ENCODE measurements around the gene SMAD4.
"Not testable (repeated sequence)": the region's sequence is repeated elsewhere in the genome, so short reads cannot be mapped to it uniquely, and the experiment has no call there.

SMAD4 gene

DNA sequence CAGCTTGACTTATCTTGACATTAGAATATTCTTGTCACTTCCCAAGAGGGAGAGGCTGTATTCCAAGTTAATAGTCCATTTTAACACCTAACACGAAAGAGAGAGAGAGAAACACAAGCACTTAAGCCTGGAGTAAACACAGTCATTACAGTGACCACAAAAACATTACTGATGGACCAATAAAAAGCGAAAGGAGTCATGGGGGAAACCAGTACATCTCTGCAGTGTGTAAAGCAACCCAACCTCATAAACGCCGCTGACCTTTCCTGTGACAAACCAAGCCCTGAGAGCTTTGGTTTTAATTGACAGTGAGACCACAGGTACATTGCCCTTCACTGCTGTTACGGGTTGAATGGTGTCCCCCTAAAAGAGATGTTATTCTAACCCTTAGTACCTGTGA, 78.3 kb downstream of the SMAD4 start:
- no peak for DNase-seq (ENCODE audit: extremely low spot score)
- ChIA-PET POLR2A (no interaction called here), CTCF (interaction anchor here (0.9 to 4.9 kb wide), 8 partner anchors 10 to 517 kb away, joined by 3 to 19 read pairs (median 5); no protein-coding TSS in a partner anchor)
- TF ChIP-seq, protein P1, sequence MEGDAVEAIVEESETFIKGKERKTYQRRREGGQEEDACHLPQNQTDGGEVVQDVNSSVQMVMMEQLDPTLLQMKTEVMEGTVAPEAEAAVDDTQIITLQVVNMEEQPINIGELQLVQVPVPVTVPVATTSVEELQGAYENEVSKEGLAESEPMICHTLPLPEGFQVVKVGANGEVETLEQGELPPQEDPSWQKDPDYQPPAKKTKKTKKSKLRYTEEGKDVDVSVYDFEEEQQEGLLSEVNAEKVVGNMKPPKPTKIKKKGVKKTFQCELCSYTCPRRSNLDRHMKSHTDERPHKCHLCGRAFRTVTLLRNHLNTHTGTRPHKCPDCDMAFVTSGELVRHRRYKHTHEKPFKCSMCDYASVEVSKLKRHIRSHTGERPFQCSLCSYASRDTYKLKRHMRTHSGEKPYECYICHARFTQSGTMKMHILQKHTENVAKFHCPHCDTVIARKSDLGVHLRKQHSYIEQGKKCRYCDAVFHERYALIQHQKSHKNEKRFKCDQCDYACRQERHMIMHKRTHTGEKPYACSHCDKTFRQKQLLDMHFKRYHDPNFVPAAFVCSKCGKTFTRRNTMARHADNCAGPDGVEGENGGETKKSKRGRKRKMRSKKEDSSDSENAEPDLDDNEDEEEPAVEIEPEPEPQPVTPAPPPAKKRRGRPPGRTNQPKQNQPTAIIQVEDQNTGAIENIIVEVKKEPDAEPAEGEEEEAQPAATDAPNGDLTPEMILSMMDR (IDR thresholded peaks at IDR 0.05; ENCODE audit: control extremely low read depth, extremely low read depth, low read depth, missing control alignments) = no peak

DNA sequence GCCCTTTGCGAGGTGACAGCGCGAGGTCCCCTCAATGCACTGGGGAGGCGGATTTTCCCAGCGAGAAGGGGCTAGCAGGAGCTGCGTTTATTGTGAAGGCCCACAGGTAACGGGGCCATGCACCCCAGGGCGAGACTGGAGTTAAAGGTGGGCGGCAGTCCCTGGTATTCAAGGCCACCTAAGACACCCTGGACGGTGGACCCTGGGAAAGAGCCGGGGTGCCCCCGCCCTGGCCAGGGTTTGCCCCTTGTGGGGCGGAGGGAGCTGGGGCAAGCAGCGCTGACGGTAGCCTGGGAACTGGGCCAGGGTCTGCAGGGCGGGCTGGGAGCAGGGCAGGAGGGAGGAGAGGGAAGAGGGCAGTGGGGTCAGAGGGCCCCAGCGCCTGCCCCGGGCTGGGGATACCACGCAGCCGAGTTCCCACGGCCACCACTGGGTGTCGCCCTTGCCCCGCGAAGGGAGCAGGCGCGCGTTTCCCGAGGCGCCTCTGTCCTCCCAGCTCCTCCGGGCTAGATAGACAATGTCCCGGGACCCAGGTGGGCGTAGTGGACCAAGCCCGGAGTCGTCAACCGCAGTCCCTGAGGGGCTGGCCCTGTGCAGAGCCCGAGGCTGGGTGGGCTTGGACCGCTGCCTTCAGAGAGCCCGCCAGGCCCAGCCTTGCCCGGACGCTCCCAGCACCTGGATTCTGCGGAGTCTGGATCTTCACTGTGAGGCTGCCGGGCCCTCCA, 80.2 kb downstream of the SMAD4 start:
- CTCF ChIA-PET = interaction anchor here (0.9 to 4.9 kb wide), 29 partner anchors 9 to 1201 kb away, joined by 3 to 19 read pairs (median 5); partner anchors contain the start of gene MEX3C

DNA sequence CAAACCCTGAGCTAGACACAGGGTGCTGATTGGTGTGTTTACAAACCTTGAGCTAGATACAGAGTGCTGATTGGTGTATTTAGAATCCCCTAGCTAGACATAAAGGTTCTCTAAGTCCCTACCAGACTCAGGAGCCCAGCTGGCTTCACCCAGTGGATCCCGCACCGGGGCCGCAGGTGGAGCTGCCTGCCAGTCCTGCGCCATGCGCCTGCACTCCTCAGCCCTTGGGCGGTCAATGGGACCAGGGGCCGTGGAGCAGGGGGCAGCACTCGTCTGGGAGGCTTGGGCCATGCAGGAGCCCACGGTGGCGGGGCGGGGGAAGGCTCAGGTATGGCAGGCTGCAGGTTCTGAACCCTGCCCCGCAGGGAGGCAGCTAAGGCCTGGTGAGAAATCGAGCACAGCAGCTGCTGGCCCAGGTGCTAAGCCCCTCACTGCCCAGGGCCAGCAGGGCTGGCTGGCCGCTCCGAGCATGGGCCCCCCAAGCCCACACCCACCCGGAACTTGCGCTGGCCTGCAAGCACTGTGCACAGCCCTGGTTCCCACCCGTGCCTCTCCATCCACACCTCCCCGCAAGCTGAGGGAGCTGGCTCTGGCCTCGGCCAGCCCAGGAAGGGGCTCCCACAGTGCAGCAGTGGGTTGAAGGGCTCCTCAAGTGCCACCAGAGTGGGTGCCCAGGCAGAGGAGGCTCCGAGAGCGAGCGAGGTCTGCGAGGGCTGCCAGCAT, 81.8 kb downstream of the SMAD4 start:
- POLR2A ChIA-PET; DNase-seq (ENCODE audit: extremely low spot score): not testable (repeated sequence)
- CTCF ChIA-PET = interaction anchor here (0.9 to 4.9 kb wide), 14 partner anchors 9 to 1178 kb away, joined by 3 to 19 read pairs (median 6); no protein-coding TSS in a partner anchor

More for the DNA sequence above, 80.2 kb downstream of the SMAD4 start:
- POLR2A ChIA-PET = interaction anchor here (1.0 kb wide), 1 partner anchor 77 kb away, joined by 3 read pairs; no protein-coding TSS in a partner anchor
- TF ChIP-seq, protein P1 (IDR thresholded peaks at IDR 0.05; ENCODE audit: control extremely low read depth, extremely low read depth, low read depth, missing control alignments) = peak; percentile 94
- DNase-seq (ENCODE audit: extremely low spot score) = peak; percentile 89

DNA sequence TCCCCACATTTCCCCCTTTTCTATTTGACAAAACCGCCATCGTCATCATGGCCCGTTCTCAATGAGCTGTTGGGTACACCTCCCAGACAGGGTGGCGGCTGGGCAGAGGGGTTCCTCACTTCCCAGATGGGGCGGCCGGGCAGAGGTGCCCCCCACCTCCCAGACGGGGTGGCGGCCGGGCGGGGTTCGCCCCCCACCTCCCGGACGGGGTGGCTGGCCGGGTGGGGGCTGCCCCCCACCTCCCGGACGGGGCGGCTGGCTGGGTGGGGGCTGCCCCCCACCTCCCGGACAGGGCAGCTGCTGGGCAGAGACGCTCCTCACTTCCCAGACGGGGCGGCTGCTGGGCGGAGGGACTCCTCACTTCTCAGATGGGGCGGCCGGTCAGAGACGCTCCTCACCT, 87.0 kb downstream of the SMAD4 start:
- DNase-seq (ENCODE audit: extremely low spot score); POLR2A ChIA-PET; CTCF ChIA-PET: not testable (repeated sequence)

DNA sequence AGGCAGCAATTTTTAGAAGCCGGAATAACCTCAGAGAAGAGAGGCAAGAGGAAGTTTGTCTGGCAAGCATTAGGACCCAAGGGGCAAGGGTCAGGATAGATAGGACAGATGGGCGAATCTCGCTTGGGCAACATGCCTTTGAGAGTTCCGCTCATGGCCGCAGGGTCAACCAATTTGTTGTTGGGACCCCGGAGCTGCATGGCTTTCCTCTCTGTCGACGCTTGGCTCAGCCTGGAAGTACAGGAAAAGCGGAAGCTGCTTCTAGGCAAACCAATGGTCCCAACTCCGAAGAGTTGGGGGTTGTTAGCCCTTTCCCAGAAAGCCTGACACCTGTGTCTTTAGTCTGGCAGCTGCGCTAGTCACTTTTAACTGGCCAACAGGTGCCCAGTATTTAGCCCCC, 89.5 kb downstream of the SMAD4 start:
- DNase-seq (ENCODE audit: extremely low spot score); POLR2A ChIA-PET: not testable (repeated sequence)
- CTCF ChIA-PET = interaction anchor here (1.6 to 2.3 kb wide), 2 partner anchors 9 to 65 kb away, joined by 4 to 9 read pairs; no protein-coding TSS in a partner anchor

DNA sequence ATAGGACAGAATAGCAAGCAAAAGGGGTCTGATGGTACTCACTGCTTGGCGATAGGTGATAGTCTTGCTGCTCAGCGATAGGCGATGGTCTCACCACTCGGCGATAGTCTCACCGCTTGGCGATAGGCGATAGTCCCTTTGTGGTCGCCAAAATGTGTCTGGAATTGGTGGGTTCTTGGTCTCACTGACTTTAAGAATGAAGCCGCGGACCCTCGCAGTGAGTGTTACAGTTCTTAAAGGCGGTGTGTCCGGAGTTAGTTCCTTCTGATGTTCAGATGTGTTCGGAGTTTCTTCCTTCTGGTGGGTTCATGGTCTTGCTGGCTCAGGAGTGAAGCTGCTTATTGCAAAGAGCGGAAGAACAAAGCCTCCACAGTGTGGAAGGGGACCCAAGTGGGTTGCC, 90.0 kb downstream of the SMAD4 start:
- POLR2A ChIA-PET; DNase-seq (ENCODE audit: extremely low spot score): not testable (repeated sequence)
- CTCF ChIA-PET = interaction anchor here (1.6 to 2.3 kb wide), 2 partner anchors 10 to 64 kb away, joined by 4 to 9 read pairs; no protein-coding TSS in a partner anchor

DNA sequence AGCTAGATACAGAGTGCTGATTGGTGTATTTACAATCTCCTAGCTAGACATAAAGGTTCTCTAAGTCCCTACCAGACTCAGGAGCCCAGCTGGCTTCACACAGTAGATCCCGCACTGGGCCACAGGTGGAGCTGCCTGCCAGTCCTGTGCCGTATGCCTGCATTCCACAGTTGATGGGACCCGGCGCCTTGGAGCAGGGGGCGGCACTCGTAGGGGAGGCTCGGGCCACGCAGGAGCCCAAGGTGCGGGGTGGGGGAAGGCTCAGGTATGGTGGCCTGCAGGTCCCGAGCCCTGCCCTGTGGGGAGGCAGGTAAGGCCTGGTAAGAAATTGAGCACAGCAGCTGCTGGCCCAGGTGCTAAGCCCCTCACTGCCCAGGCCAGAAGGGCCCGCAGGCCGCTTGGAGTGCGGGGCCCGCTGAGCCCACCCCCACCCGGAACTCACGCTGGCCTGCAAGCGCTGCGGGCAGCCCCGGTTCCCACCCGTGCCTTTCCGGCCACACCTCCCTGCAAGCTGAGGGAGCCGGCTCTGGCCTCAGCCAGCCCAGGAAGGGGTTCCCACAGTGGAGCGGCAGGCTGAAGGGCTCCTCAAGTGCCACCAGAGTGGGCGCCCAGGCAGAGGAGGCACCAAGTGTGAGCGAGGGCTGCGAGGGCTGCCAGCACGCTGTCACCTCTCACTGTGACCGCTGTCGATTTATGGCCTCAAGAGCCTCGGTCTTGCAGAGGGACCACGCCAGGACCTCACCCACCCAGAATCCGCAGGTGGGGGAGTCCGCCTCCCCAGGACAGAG, 91.0 kb downstream of the SMAD4 start:
- POLR2A ChIA-PET = no interaction called here
- CTCF ChIA-PET = interaction anchor here (1.6 to 2.3 kb wide), 2 partner anchors 11 to 63 kb away, joined by 4 to 9 read pairs; no protein-coding TSS in a partner anchor
- TF ChIP-seq, protein P1 (IDR thresholded peaks at IDR 0.05; ENCODE audit: control extremely low read depth, extremely low read depth, low read depth, missing control alignments) = no peak
- DNase-seq (ENCODE audit: extremely low spot score) = no peak

DNA sequence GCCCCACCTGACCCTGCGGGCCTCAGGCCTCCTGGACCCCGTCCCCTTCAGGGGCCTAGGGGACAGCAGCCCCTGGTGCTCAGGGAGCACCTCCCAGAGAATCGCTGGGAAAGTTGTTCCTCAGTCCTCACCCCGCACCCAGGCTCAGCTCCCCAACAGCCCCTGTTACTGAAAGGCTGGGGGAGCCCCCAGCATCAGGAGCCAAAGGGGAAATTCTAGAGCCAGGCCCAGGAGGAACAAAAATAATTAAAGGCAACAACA, 91.5 kb downstream of the SMAD4 start:
- CTCF ChIA-PET = interaction anchor here (2.3 kb wide), 1 partner anchor 11 kb away, joined by 9 read pairs; no protein-coding TSS in a partner anchor
- POLR2A ChIA-PET = no interaction called here
- no peak for DNase-seq (ENCODE audit: extremely low spot score)
- TF ChIP-seq, protein P1 (IDR thresholded peaks at IDR 0.05; ENCODE audit: control extremely low read depth, extremely low read depth, low read depth, missing control alignments) = no peak

All from GM10248 (cell line).